HG03060 (cell line): ENCODE results near the gene TSPAN9.

Experiments used
- ATAC-seq: cut with Tn5 transposase; IDR thresholded peaks from one replicate; pipeline ENCODE4 v1.9.1; 2021; ENCODE audit warnings: low read depth, moderate number of reproducible peaks; ENCODE audit not compliant: unreplicated experiment

Gene TSPAN9

GRCh38 chr12:3137814-3138445, 60.8 kb downstream of the TSPAN9 start:
- ATAC-seq, result no peak

- ATAC-seq, result no peak
These were observed 61.8 kb downstream of the TSPAN9 start for GRCh38 chr12:3138941-3139511.

GRCh38 chr12:3139760-3140159, 62.6 kb downstream of the TSPAN9 start:
- ATAC-seq, result no peak

GRCh38 chr12:3140284-3140683, 63.1 kb downstream of the TSPAN9 start:
- no peak for ATAC-seq

- no peak for ATAC-seq
These were observed 64.5 kb downstream of the TSPAN9 start for GRCh38 chr12:3141339-3142321.

- ATAC-seq, result no peak
These were observed 65.2 kb downstream of the TSPAN9 start for GRCh38 chr12:3142386-3142785.

GRCh38 chr12:3144495-3144894, 67.3 kb downstream of the TSPAN9 start:
- ATAC-seq, result no peak

GRCh38 chr12:3145033-3145432, 67.9 kb downstream of the TSPAN9 start:
- ATAC-seq, result no peak

- no peak for ATAC-seq
These were observed 68.5 kb downstream of the TSPAN9 start for GRCh38 chr12:3145546-3146310.

- no peak for ATAC-seq
These were observed 70.1 kb downstream of the TSPAN9 start for GRCh38 chr12:3147260-3147659.

GRCh38 chr12:3148366-3149000, 71.3 kb downstream of the TSPAN9 start:
- ATAC-seq, result no peak

- ATAC-seq, result no peak
These were observed 72.5 kb downstream of the TSPAN9 start for GRCh38 chr12:3149515-3150307.

GRCh38 chr12:3150308-3150670, 73.1 kb downstream of the TSPAN9 start:
- no peak for ATAC-seq

GRCh38 chr12:3150931-3151835, 74.0 kb downstream of the TSPAN9 start:
- ATAC-seq, result no peak

- ATAC-seq, result no peak
These were observed 74.9 kb downstream of the TSPAN9 start for GRCh38 chr12:3152011-3152511.

- ATAC-seq, result no peak
These were observed 75.7 kb downstream of the TSPAN9 start for GRCh38 chr12:3152892-3153291.

GRCh38 chr12:3154006-3154405, 76.8 kb downstream of the TSPAN9 start:
- ATAC-seq, result no peak

- no peak for ATAC-seq
These were observed 78.7 kb downstream of the TSPAN9 start for GRCh38 chr12:3155702-3156370.
